Glutamatergic neuron (in vitro differentiated cells): ENCODE results near the gene HOXC4. TPM values are rescaled to one million over a fixed set of nuclear protein-coding genes. Genes with fewer than 3 reads are reported as not detected.
A peak's percentile ranks its signal among the peaks of the same experiment; 100 is the strongest.

Source experiments
- DNase-seq: peaks from one replicate; pipeline ENCODE4 v3.0.0; 2022
- H3K27ac Mint-ChIP-seq: one replicate; pipeline ENCODE4 v1.8.0; 2020; ENCODE audit warnings: mild to moderate bottlenecking, mixed read lengths, inconsistent platforms; ENCODE audit not compliant: unreplicated experiment
- H3K27me3 Mint-ChIP-seq: one replicate; pipeline ENCODE4 v1.8.0; 2020; ENCODE audit warnings: mild to moderate bottlenecking, moderate library complexity, mixed read lengths, inconsistent platforms; ENCODE audit not compliant: unreplicated experiment
- H3K36me3 Mint-ChIP-seq: one replicate; pipeline ENCODE4 v1.8.0; 2020; ENCODE audit warnings: mild to moderate bottlenecking, mixed read lengths, inconsistent platforms; ENCODE audit not compliant: unreplicated experiment
- H3K4me1 Mint-ChIP-seq: one replicate; pipeline ENCODE4 v1.8.0; 2020; ENCODE audit warnings: mild to moderate bottlenecking, low read depth, mixed read lengths, inconsistent platforms; ENCODE audit not compliant: unreplicated experiment
- H3K4me3 Mint-ChIP-seq: one replicate; pipeline ENCODE4 v1.8.0; 2020; ENCODE audit warnings: mild to moderate bottlenecking, mixed read lengths, inconsistent platforms; ENCODE audit not compliant: unreplicated experiment
- H3K9me3 Mint-ChIP-seq: one replicate; pipeline ENCODE4 v1.8.0; 2020; ENCODE audit warnings: mild to moderate bottlenecking, moderate library complexity, mixed read lengths, inconsistent platforms; ENCODE audit not compliant: unreplicated experiment
- total RNA-seq: library from RNA; stranded (reverse); fragmentation: NEBNext Ultra II Directional; extraction: Animal tissue kit (Norgen Biotek cat#: 25700); gene quantifications from one replicate; pipeline ENCODE4 v1.2.1, GENCODE V29; 2021; ENCODE audit not compliant: unreplicated experiment
- TF ChIP-seq, protein P1 (sequence below): fragments of 200-600 bp; sonication (generic); IDR thresholded peaks from one replicate; pipeline ENCODE4 v1.5.0; 2021; ENCODE audit not compliant: partially characterized antibody, unreplicated experiment

The HOXC4 gene
- total RNA-seq, 1 donor from 2014 or later, result not detected

DNA sequence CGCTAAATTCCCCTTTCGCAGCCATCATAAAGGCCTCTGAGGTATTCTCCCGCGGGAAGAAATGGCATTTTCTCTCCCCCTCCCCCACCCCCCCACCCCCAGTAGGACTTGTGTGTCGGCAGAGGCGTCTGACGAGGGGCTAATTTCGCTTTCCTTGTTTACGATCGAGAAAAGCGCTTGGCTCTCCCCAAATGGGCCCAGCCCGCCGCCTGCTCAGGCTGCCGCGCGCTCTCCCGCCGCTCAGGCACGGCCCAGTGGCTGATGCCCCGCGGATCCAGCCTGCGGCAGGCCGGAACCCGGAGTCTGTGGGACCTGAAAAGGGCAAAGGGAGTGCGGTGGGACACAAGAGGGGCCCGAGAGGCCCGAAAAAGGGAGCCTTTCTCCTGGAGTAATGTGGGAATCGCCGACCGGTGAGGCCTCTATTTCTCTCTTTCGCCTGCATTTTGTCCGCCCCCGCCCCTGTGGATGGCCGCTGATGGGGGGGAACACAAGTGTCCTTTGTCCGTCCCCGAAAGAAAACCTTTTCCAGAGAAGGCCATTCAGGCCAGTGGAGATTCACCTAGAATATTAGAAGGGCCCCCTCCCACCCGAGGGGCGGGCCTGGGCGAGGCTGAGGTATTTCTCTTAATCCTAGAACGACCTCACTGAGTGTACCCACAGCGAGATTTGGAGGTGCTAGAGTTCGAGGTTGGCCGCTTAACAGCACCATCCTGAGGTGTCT is 34.4 kb upstream of the HOXC4 start:
- Mint-ChIP-seq H3K4me3 (no peak overlapping the region), H3K27me3 (peaks cover 40% of the 10 kb centered on the region), H3K27ac (no peak overlapping the region), H3K4me1 (peaks cover 9% of the 10 kb centered on the region), H3K36me3 (no peaks in the 10 kb centered on the region), H3K9me3 (peaks cover 4% of the 10 kb centered on the region)
- TF ChIP-seq, protein P1, sequence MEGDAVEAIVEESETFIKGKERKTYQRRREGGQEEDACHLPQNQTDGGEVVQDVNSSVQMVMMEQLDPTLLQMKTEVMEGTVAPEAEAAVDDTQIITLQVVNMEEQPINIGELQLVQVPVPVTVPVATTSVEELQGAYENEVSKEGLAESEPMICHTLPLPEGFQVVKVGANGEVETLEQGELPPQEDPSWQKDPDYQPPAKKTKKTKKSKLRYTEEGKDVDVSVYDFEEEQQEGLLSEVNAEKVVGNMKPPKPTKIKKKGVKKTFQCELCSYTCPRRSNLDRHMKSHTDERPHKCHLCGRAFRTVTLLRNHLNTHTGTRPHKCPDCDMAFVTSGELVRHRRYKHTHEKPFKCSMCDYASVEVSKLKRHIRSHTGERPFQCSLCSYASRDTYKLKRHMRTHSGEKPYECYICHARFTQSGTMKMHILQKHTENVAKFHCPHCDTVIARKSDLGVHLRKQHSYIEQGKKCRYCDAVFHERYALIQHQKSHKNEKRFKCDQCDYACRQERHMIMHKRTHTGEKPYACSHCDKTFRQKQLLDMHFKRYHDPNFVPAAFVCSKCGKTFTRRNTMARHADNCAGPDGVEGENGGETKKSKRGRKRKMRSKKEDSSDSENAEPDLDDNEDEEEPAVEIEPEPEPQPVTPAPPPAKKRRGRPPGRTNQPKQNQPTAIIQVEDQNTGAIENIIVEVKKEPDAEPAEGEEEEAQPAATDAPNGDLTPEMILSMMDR, result no peak
- no peak for DNase-seq

DNA sequence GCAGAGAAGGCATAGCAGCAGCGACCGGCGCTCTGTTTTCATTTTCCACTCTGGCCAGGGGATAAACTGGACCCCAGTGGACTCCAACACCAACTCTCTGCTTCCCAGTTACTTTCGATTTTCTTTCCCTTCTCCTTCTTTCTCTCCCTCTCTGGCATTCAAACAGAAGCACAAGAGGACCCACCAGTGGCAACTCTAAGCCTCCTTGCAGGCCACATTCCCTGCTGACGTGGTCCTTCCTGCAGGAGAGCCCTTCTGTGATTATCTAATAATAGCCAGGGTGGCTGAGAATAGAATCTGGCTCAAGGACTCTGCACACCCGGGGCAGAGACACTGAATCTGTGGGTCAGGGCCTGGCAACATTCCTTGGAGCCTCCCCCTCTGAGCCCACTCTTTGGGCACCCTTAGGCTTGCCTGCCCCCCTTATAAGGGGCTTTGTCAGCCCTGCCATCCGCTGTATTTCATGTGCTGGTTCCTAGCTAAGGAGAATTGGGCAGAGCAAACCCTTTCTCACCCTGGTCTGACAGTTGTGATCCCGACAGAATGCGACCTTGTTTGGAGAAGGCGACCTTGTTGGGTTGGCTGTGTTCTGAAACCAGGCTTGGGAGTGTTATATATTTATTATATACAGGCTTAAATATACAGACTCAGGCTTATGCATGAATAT is 33.6 kb upstream of the HOXC4 start:
- H3K4me3 Mint-ChIP-seq, result peak overlapping the region; percentile 45
- H3K36me3 Mint-ChIP-seq, result no peaks in the 10 kb centered on the region
- peaks cover 37% of the 10 kb centered on the region for H3K27me3 Mint-ChIP-seq
- no peak overlapping the region for H3K27ac Mint-ChIP-seq
- H3K9me3 Mint-ChIP-seq, result peaks cover 2% of the 10 kb centered on the region
- DNase-seq, result no peak
- H3K4me1 Mint-ChIP-seq, result peaks cover 9% of the 10 kb centered on the region
- TF ChIP-seq, protein P1, result no peak

DNA sequence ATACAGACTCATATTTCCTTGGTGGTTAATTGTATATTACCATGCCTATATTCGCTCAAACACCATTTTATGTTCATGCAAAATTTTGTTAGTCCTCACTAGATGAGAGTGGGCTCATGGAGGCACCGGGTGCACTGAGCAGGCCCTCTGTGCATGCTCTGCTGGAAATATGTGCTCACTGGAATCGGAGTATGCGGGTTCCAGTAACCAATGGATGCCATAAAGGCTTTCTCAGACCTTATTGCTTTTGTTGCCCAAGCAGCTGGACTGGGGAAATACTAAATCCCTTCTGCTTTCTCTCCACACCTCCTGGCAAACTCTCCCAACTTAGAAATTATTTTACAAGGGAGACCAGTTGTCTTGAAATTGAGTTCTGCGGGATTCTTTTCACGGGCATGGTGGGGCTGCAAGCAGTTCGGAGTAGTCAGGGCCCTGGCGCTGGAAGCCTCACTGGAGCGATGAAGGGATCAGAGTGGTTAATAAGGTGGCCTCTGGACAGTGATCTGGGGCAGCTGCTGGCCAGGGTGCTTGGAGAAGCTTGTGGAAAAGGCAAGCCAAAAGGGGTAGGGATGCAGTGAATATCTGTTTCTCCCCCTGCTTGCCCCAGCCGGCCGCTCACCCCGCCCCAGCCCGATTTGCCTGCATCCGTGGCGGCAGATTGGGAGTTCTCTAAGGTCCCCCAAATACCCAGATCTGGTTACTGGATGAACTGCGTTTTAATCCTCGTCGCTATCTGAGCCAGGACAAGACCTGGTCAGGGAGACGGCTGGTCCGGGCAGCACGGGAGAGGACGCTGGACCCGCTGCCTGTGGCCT is 32.8 kb upstream of the HOXC4 start:
- no peaks in the 10 kb centered on the region for H3K36me3 Mint-ChIP-seq
- DNase-seq, result no peak
- H3K27ac Mint-ChIP-seq, result no peak overlapping the region
- TF ChIP-seq, protein P1, result no peak
- H3K4me1 Mint-ChIP-seq, result peaks cover 9% of the 10 kb centered on the region
- H3K27me3 Mint-ChIP-seq, result peaks cover 37% of the 10 kb centered on the region
- peaks cover 2% of the 10 kb centered on the region for H3K9me3 Mint-ChIP-seq
- H3K4me3 Mint-ChIP-seq, result no peak overlapping the region

DNA sequence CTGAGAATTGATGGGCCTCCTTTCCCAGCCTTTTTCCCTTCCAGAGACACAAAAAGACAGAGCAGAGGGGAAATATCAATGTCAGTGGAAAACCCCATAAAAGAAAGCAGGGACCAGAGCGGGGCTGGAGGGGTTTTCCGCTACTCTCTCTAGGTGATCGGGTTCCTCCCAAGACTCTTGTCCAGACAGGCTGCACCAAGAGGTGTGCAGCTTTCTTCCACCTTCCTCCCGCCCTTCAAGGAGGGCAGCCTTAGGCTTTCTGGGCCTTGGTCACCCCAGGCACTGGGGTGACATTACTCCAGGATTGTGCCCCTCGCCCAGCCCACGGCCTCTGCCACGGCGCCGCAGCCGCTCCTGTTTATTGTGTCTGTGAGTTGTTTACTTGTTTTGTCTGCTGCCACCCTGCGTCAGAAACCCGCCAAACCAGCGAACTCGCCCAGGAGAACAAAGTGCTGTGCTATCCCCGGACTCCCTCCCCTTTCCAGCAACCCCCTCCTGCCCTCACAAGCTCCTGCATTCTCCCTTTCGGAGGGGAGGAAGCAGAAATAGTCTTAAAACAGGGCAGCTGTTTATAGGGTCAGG is 32.1 kb upstream of the HOXC4 start:
- TF ChIP-seq, protein P1, result no peak
- no peak overlapping the region for H3K4me3 Mint-ChIP-seq
- DNase-seq, result no peak
- no peaks in the 10 kb centered on the region for H3K36me3 Mint-ChIP-seq
- H3K27me3 Mint-ChIP-seq, result peaks cover 39% of the 10 kb centered on the region
- no peak overlapping the region for H3K27ac Mint-ChIP-seq
- H3K4me1 Mint-ChIP-seq, result peaks cover 9% of the 10 kb centered on the region
- peaks cover 2% of the 10 kb centered on the region for H3K9me3 Mint-ChIP-seq
